Endothelial cell of umbilical vein (primary cell): ENCODE results near the gene MEI4.

Experiments used
- CTCF ChIP-seq, 2 donors: IDR thresholded peaks; 1 replicate in 1 of 2; 2 replicates in 1 of 2; pipeline ENCODE4 v1.5.1; 2011; ENCODE audit warnings: low read length in 2 of 2, mild to moderate bottlenecking in 2 of 2, moderate library complexity in 2 of 2, control low read depth in 1 of 2, inconsistent platforms in 1 of 2, low read depth in 1 of 2; ENCODE audit not compliant: insufficient read depth in 1 of 2; ENCODE audit errors: extremely low read depth in 1 of 2
- EZH2 ChIP-seq: IDR thresholded peaks from 2 replicates; pipeline ENCODE4 v1.6.1; 2012; ENCODE audit warnings: borderline replicate concordance, low read depth, mild to moderate bottlenecking, moderate library complexity, low read length, inconsistent platforms; ENCODE audit not compliant: severe bottlenecking
- JUN ChIP-seq: IDR thresholded peaks from 2 replicates; pipeline ENCODE4 v1.6.1; 2011; ENCODE audit warnings: borderline replicate concordance, low read depth; ENCODE audit not compliant: insufficient read length, insufficient read depth
- MYC ChIP-seq: IDR thresholded peaks from one replicate; pipeline ENCODE4 v1.6.1; 2011; ENCODE audit warnings: mild to moderate bottlenecking, low read depth, low read length
- POLR2A ChIP-seq: IDR thresholded peaks from 2 replicates; pipeline ENCODE4 v1.6.1; 2012; ENCODE audit warnings: low read depth, mild to moderate bottlenecking, control low read depth, low read length
- POLR2AphosphoS5 ChIP-seq: IDR thresholded peaks from 2 replicates; pipeline ENCODE4 v1.6.1; 2012; ENCODE audit warnings: low read depth, mild to moderate bottlenecking, control low read depth, low read length, moderate library complexity; ENCODE audit not compliant: insufficient read depth
- TF ChIP-seq, protein P1 (sequence below): IDR thresholded peaks from 2 replicates; pipeline ENCODE4 v1.6.1; 2011; ENCODE audit not compliant: insufficient read depth, insufficient read length

DNA sequence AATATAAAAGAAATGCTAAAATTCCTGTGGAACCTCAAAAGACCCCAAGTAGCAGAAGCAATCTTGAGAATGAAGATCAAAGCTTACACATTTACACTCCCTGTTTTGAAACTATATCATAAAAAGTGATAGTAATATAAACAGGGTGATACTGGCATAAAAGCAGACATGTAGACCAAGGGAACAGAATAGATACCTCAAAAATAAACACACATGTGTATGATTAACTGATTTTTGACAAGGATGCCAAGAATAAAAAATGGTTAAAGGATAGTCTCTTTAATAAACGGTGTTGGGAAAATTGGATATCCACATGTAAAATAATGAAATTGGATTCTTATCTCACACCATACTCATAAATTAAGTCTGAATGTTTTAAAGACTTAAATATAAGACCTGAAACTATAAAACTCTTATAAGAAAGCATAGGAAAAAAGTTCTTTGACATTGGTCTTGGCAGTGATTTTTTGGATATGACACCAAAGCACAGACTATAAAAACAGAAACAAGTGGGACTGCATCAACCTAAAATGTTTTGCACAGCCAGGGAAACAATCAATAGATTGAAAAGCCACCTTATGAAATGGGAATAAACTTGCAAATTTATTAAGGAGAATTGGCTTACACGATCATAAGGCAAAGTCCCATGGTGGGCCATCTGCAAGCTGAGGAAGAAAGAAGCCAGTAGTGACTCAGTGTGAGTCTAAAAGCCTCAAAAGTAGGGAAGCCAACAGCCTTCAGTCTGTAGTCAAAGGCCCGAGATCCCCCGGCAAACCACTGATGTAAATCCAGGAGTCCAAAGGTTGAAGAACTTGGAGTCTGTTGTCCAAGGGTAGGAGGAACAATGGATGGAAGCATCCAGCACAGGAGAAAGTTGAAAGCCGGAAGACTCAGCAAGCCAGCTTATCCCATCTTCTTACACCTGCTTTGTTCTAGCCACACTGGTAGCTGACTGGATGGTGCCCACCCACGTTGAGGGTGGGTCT is 144.3 kb downstream of the MEI4 start:
- TF ChIP-seq CTCF (IDR thresholded peaks at IDR 0.05; ENCODE audit: extremely low read depth in 1 of 2, insufficient read depth in 1 of 2, low read depth in 1 of 2, low read length in 2 of 2) (no peak), POLR2A (no peak), EZH2 (no peak), MYC (no peak), POLR2AphosphoS5 (no peak), JUN (no peak)
- TF ChIP-seq, protein P1, sequence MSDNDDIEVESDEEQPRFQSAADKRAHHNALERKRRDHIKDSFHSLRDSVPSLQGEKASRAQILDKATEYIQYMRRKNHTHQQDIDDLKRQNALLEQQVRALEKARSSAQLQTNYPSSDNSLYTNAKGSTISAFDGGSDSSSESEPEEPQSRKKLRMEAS, result no peak
